Measurements from ENCODE around the gene LOXL3.

DNA sequence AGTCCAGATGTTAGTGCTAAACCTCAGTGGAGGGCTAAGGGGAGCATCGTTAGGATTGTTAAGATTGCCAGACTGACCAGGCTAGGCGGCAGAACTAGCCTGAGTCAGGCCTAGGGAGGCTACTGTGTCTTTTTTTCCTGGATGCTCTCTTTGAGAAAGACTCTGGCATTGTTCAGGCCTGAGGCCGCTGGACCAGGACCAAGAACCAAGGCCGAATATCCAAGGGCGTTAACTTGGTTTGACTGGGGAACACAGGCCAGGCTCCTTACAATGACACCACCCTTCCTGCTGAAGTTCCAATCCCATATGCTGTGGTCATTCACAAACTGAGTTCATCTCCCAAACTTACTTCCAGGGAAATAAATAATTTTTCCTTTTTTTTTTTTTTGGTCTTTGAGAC is 13.5 kb downstream of the LOXL3 start:
- no peak for TF ChIP-seq ZNF121 (tag by site-specific recombination; IDR thresholded peaks at IDR 0.05)
- no peak for TF ChIP-seq ZNF274 (IDR thresholded peaks at IDR 0.05; ENCODE audit: low read length)
- no peak for TF ChIP-seq ZNF274 (tag by site-specific recombination; IDR thresholded peaks at IDR 0.05; ENCODE audit: borderline replicate concordance)
- no peak for TF ChIP-seq YY1 (tag by site-specific recombination; IDR thresholded peaks at IDR 0.05)
- TF ChIP-seq ZNF37A (tag by site-specific recombination; IDR thresholded peaks at IDR 0.05) = no peak
